Measurements from ENCODE around the gene CCND3. TPM values are rescaled to one million over a fixed set of nuclear protein-coding genes. Genes with fewer than 3 reads are reported as not detected.
A peak's percentile ranks its signal among the peaks of the same experiment; 100 is the strongest.

Gene CCND3
- 100 to 1,000 TPM; 145 to 153 TPM for total RNA-seq

GRCh38 chr6:41941280-41942066 lies at the start of gene CCND3:
Gene CCND3 (minus strand): TSS chr6:41941808. CDS start chr6:41941649, 159 bp downstream.
- DNase-seq (ENCODE audit: low spot score) = peak; percentile 83
- H3K27ac ChIP-seq = peak within 1 kb of the TSS; percentile 66 to 77
- peak; percentile 23 for TF ChIP-seq POLR2A (IDR thresholded peaks at IDR 0.05)
- peak; percentile 60 for TF ChIP-seq POLR2AphosphoS5 (IDR thresholded peaks at IDR 0.05)
- TF ChIP-seq CTCF (IDR thresholded peaks at IDR 0.05) = no peak
- H3K4me1 ChIP-seq (replicated peaks) = peaks cover 10% of the 10 kb centered on the region
- H3K9me3 ChIP-seq = no peaks in the 10 kb centered on the region
- peak within 1 kb of the TSS; percentile 58 to 79 for H3K4me3 ChIP-seq
- intact Hi-C loops (cut with DNase I) = loop anchor here (5.0 kb wide), 1 partner anchor 101 kb away; no protein-coding TSS in a partner anchor
- WGBS = under 1% methylated on average over 58 of the region's 87 CpGs
- H3K36me3 ChIP-seq = no peaks in the 10 kb centered on the region
- no peaks in the 10 kb centered on the region for H3K27me3 ChIP-seq (replicated peaks; ENCODE audit: insufficient read depth)

GRCh38 chr6:41986339-41986738 lies 44.7 kb upstream of the CCND3 start:
- Histone ChIP-seq H3K27ac (no peak overlapping the region), H3K27me3 (replicated peaks; ENCODE audit: insufficient read depth) (no peaks in the 10 kb centered on the region), H3K4me1 (replicated peaks) (no peaks in the 10 kb centered on the region), H3K4me3 (no peak overlapping the region), H3K9me3 (no peaks in the 10 kb centered on the region), H3K36me3 (no peaks in the 10 kb centered on the region)
- no peak for TF ChIP-seq CTCF (IDR thresholded peaks at IDR 0.05)
- no peak for TF ChIP-seq POLR2A (IDR thresholded peaks at IDR 0.05)
- no peak for TF ChIP-seq POLR2AphosphoS5 (IDR thresholded peaks at IDR 0.05)
- intact Hi-C loops (cut with DNase I) = no loop called here
- WGBS = 95% methylated on average over 2 of the region's 2 CpGs
- no peak for DNase-seq (ENCODE audit: low spot score)

DNA sequence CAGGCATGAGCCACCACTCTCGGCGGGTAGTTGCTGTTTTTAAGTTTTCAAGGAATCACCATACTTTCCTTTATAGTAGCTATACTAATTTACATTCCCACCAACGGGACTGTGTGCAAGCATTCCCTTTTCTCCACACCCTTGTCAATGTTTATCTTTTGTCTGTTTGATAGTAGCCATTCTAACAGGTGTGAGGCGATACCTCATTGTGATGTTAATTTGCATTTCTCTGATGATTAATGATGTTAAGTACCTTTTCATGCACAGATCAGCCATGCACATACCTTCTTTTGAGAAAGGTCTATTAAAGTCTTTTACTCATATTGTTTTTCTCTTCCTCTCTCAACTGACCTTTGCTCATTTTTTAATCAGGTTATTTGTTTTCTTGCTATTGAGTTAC lies 43.0 kb upstream of the CCND3 start:
- no peaks in the 10 kb centered on the region for H3K36me3 ChIP-seq
- TF ChIP-seq POLR2A (IDR thresholded peaks at IDR 0.05) = no peak
- no peak for TF ChIP-seq CTCF (IDR thresholded peaks at IDR 0.05)
- TF ChIP-seq POLR2AphosphoS5 (IDR thresholded peaks at IDR 0.05) = no peak
- H3K27me3 ChIP-seq (replicated peaks; ENCODE audit: insufficient read depth) = no peaks in the 10 kb centered on the region
- H3K4me3 ChIP-seq = no peak overlapping the region
- intact Hi-C loops (cut with DNase I) = no loop called here
- H3K4me1 ChIP-seq (replicated peaks) = no peaks in the 10 kb centered on the region
- no peak overlapping the region for H3K27ac ChIP-seq
- no peaks in the 10 kb centered on the region for H3K9me3 ChIP-seq
- DNase-seq (ENCODE audit: low spot score) = no peak
- WGBS = 42% methylated on average over 4 of the region's 4 CpGs

GRCh38 chr6:41976794-41977484 lies 35.3 kb upstream of the CCND3 start:
- intact Hi-C loops (cut with DNase I) = no loop called here
- no peak for DNase-seq (ENCODE audit: low spot score)
- Histone ChIP-seq H3K4me1 (replicated peaks) (no peaks in the 10 kb centered on the region), H3K9me3 (no peaks in the 10 kb centered on the region), H3K4me3 (no peak overlapping the region), H3K27ac (no peak overlapping the region), H3K36me3 (no peaks in the 10 kb centered on the region), H3K27me3 (replicated peaks; ENCODE audit: insufficient read depth) (no peaks in the 10 kb centered on the region)
- WGBS = 70% methylated on average over 9 of the region's 9 CpGs
- TF ChIP-seq CTCF (IDR thresholded peaks at IDR 0.05) (no peak), POLR2A (IDR thresholded peaks at IDR 0.05) (no peak), POLR2AphosphoS5 (IDR thresholded peaks at IDR 0.05) (no peak)

Data from prostate gland (tissue), 2 donors.